Measurements from ENCODE around the gene EFCAB11. TPM values are rescaled to one million over a fixed set of nuclear protein-coding genes. Genes with fewer than 3 reads are reported as not detected.

EFCAB11 gene
- total RNA-seq, 4 donors from 2014 or later: 4.1 to 21.0 (median 5.6) TPM; not detected in 1

DNA sequence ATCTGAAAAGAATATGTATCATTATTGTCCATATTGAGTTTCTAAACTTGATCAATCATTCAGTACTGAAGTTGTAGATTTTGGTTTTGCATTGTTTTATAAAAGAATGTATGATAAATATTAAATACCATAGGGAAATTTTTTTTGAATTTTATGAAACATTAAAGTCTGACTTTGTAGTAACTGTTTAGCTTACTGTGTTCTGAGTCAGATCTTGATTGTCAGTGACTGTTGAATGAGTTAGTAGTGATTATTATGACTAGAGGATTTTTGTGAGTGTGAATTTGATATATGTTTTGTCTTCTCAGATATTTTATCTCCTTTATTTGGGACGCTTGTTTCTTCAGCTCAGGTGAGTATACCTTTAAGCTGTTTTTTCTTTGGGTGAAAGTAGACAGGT, 11.3 kb upstream of the EFCAB11 start:
- H3K9me3 ChIP-seq: no peaks in the 10 kb centered on the region
- intact Hi-C loops (cut with DNase I; ENCODE audit: low total_unique reads): no loop called here
- H3K27ac ChIP-seq: no peak overlapping the region
- H3K4me1 ChIP-seq: no peaks in the 10 kb centered on the region
- no peaks in the 10 kb centered on the region for H3K27me3 ChIP-seq
- no peak overlapping the region for H3K4me3 ChIP-seq
- no peaks in the 10 kb centered on the region for H3K36me3 ChIP-seq
- no peak for DNase-seq
- TF ChIP-seq, protein P1, sequence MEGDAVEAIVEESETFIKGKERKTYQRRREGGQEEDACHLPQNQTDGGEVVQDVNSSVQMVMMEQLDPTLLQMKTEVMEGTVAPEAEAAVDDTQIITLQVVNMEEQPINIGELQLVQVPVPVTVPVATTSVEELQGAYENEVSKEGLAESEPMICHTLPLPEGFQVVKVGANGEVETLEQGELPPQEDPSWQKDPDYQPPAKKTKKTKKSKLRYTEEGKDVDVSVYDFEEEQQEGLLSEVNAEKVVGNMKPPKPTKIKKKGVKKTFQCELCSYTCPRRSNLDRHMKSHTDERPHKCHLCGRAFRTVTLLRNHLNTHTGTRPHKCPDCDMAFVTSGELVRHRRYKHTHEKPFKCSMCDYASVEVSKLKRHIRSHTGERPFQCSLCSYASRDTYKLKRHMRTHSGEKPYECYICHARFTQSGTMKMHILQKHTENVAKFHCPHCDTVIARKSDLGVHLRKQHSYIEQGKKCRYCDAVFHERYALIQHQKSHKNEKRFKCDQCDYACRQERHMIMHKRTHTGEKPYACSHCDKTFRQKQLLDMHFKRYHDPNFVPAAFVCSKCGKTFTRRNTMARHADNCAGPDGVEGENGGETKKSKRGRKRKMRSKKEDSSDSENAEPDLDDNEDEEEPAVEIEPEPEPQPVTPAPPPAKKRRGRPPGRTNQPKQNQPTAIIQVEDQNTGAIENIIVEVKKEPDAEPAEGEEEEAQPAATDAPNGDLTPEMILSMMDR (IDR thresholded peaks at IDR 0.05): no peak
- no peak for TF ChIP-seq POLR2A (IDR thresholded peaks at IDR 0.05)

DNA sequence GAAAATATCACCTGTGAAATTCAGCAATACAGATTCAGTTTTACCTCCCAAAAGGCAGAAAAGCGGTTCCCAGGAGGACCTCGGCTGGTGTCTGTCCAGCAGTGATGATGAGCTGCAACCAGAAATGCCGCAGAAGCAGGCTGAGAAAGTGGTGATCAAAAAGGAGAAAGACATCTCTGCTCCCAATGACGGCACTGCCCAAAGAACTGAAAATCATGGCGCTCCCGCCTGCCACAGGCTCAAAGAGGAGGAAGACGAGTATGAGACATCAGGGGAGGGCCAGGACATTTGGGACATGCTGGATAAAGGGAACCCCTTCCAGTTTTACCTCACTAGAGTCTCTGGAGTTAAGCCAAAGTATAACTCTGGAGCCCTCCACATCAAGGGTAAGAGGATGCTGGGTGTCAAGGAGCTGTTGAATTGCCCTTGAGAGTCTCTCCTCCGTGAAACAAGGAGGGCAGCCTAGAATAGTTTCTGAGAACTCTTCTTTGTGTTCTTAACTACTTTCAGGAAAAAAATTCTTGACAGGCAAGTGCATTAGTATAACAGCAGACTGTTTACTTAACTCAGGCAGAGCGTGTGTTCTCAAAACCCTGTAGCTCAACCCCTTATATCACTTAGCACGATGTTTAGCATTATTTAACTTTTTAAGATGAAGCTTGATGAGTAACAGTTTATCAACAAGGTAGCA, 8.9 kb upstream of the EFCAB11 start:
- TF ChIP-seq, protein P1 (IDR thresholded peaks at IDR 0.05): no peak
- no peak for TF ChIP-seq POLR2A (IDR thresholded peaks at IDR 0.05)
- H3K27me3 ChIP-seq: no peaks in the 10 kb centered on the region
- no peak overlapping the region for H3K4me3 ChIP-seq
- H3K9me3 ChIP-seq: no peaks in the 10 kb centered on the region
- intact Hi-C loops (cut with DNase I; ENCODE audit: low total_unique reads): no loop called here
- no peak overlapping the region for H3K27ac ChIP-seq
- H3K36me3 ChIP-seq: no peaks in the 10 kb centered on the region
- H3K4me1 ChIP-seq: no peaks in the 10 kb centered on the region
- no peak for DNase-seq

DNA sequence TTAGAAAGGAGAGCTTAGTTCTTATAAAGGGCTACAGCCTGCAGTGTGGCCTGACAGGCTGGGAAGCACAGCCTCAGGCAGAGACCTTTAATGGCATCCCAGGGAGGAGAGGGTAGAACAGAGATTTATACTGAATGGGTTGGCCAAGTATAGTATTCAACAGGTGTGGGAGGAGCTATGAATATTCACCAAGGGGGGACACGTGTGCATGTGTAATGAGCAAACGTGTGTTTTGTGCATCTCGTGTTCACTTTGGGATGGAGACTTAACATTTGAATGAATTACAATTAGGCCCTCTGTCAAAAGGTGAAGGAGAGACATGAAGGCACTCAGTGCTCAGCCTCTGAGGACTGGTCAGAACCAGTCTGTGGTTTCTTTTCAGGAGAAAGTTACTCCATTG, 6.4 kb upstream of the EFCAB11 start:
- no peak for TF ChIP-seq POLR2A (IDR thresholded peaks at IDR 0.05)
- TF ChIP-seq, protein P1 (IDR thresholded peaks at IDR 0.05): no peak
- Histone ChIP-seq H3K4me1 (peaks cover 0 to 9% of the 10 kb centered on the region in 2 donors), H3K27ac (no peak overlapping the region), H3K27me3 (no peaks in the 10 kb centered on the region), H3K4me3 (no peak overlapping the region), H3K9me3 (no peaks in the 10 kb centered on the region), H3K36me3 (no peaks in the 10 kb centered on the region)
- intact Hi-C loops (cut with DNase I; ENCODE audit: low total_unique reads): no loop called here
- no peak for DNase-seq

DNA sequence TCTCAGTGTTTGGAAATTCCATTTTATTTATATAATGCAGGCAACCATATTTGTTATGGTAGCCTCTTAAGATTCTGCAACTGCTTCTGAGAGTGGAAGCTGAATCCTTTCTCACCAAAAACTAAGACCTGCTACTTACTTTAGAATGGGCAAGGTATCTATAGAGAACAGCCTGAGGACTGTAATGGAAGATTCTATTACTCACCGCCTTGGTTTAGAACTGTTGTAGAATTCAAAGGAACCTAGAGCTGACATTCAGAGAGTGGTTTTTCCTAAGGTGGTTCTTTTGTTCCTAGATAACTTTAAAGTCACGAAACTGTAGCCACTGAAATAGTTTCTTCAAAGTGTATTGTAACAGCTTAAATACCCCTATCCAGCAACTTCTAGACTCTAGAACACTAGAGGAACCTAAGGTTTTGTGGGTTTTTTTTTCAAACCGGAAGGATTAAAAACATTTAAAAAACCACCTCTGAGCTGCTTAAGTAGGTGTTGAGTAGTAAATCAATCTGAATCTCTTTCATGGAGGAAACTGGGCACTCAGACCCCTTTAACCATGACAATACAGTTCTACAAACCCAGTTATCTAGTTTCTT, 5.4 kb upstream of the EFCAB11 start:
- Histone ChIP-seq H3K9me3 (no peaks in the 10 kb centered on the region), H3K4me1 (peaks cover 0 to 9% of the 10 kb centered on the region in 2 donors), H3K4me3 (no peak overlapping the region), H3K27ac (no peak overlapping the region), H3K27me3 (no peaks in the 10 kb centered on the region), H3K36me3 (no peaks in the 10 kb centered on the region)
- DNase-seq: no peak
- intact Hi-C loops (cut with DNase I; ENCODE audit: low total_unique reads): no loop called here
- no peak for TF ChIP-seq POLR2A (IDR thresholded peaks at IDR 0.05)
- TF ChIP-seq, protein P1 (IDR thresholded peaks at IDR 0.05): no peak

DNA sequence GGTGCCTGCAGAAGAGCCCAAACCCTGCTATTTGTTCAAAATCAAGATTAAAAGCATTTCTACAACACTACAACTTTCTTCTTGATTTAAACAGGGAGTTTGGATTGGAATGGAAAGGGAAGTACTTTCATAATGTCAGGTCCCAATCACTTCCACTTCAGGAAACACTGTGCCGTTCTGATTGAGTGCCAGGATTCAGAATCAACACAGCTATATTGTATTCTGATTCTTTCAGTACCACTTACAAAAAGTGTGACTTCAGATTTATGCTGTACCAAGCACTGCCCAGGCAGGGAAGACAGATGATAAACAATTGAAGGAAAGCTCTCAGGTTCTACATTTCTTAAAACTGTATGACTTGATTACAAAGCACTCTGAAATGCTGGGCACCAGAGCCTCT, 4.4 kb upstream of the EFCAB11 start:
- TF ChIP-seq, protein P1 (IDR thresholded peaks at IDR 0.05): no peak
- no peak for TF ChIP-seq POLR2A (IDR thresholded peaks at IDR 0.05)
- Histone ChIP-seq H3K4me1 (peaks cover 0 to 9% of the 10 kb centered on the region in 2 donors), H3K27me3 (no peaks in the 10 kb centered on the region), H3K27ac (no peak overlapping the region), H3K36me3 (no peaks in the 10 kb centered on the region), H3K4me3 (no peak overlapping the region), H3K9me3 (no peaks in the 10 kb centered on the region)
- intact Hi-C loops (cut with DNase I; ENCODE audit: low total_unique reads): no loop called here
- no peak for DNase-seq
